Esophagus squamous epithelium (tissue), 5 donors: ENCODE results near the gene PDXDC1. TPM values are rescaled to one million over a fixed set of nuclear protein-coding genes. Genes with fewer than 3 reads are reported as not detected.
"Not testable (repeated sequence)": the region's sequence is repeated elsewhere in the genome, so short reads cannot be mapped to it uniquely, and the experiment has no call there.

Experiments used
- DNase-seq: peaks from one replicate; lab custom pipeline; 2025; lab: John Stamatoyannopoulos, UW
- H3K27ac ChIP-seq, 4 donors: fragments of 200-600 bp; sonication (generic); one replicate each; pipeline ENCODE4 v1.5.1; 2016 to 2019; ENCODE audit warnings: mild to moderate bottlenecking in 1 of 4
- H3K27me3 ChIP-seq, 4 donors: fragments of 200-600 bp; sonication (generic); 1 replicate in 3 of 4; 2 replicates in 1 of 4; pipeline versions ENCODE4 v1.5.1 to v1.6.0; 2017 to 2021; ENCODE audit warnings: antibody characterized with exemption in 1 of 4
- H3K36me3 ChIP-seq, 3 donors: fragments of 200-600 bp; sonication (generic); one replicate each; pipeline ENCODE4 v1.5.1; 2016 to 2019
- H3K4me1 ChIP-seq, 3 donors: fragments of 200-600 bp; sonication (generic); one replicate each; pipeline ENCODE4 v1.5.1; 2017 to 2019
- H3K4me3 ChIP-seq, 4 donors: fragments of 200-600 bp; sonication (generic); 1 replicate in 3 of 4; 2 replicates in 1 of 4; pipeline ENCODE4 v1.5.1; 2016 to 2019; ENCODE audit warnings: mild to moderate bottlenecking in 2 of 4, moderate library complexity in 1 of 4
- H3K9me3 ChIP-seq, 3 donors: fragments of 200-600 bp; sonication (generic); one replicate each; pipeline ENCODE4 v1.5.1; 2016 to 2019
- WGBS, 2 donors: methylation state at CpG; one replicate each; pipeline ENCODE4 v1.1.5; 2018; 5-methylcytosine and 5-hydroxymethylcytosine counted together
- intact Hi-C: fragments of 100-400 bp; cut with DNase I; formaldehyde crosslinking; loops from one replicate; pipeline ENCODE4 v1.15.0; 2022
- total RNA-seq, 4 donors: library from RNA; depleted of rRNA; stranded (reverse); fragments of >200 nt; gene quantifications; one replicate each; pipeline ENCODE4 v1.1.0, GENCODE V29; 2016
- donor health status: DM: yes; HTN: yes; CAD: no.

PDXDC1 gene
- total RNA-seq, 4 donors from 2014 or later = 40.3 to 76.5 (median 53.9) TPM

GRCh38 chr16:14993277-14994151 lies 18.7 kb downstream of the PDXDC1 start:
- Histone ChIP-seq H3K4me1 (peaks cover 0 to 19% (median 3%) of the 10 kb centered on the region in 3 donors), H3K36me3 (peaks cover 0 to 28% (median 0%) of the 10 kb centered on the region in 3 donors)
- H3K27ac ChIP-seq, intact Hi-C loops, DNase-seq, H3K4me3 ChIP-seq, H3K27me3 ChIP-seq, H3K9me3 ChIP-seq: not testable (repeated sequence)
- 79 to 85% methylated on average over 6 of the region's 7 CpGs for WGBS, 2 donors

- DNase-seq, H3K9me3 ChIP-seq, H3K27me3 ChIP-seq, H3K27ac ChIP-seq, intact Hi-C loops, H3K4me3 ChIP-seq: not testable (repeated sequence)
- Histone ChIP-seq H3K36me3 (peaks cover 0 to 30% (median 6%) of the 10 kb centered on the region in 3 donors), H3K4me1 (peaks cover 0 to 35% (median 0%) of the 10 kb centered on the region in 3 donors)
- WGBS, 2 donors = 77 to 79% methylated on average over 6 of the region's 6 CpGs
Measured at GRCh38 chr16:14996702-14997101, 21.9 kb downstream of the PDXDC1 start.

DNA sequence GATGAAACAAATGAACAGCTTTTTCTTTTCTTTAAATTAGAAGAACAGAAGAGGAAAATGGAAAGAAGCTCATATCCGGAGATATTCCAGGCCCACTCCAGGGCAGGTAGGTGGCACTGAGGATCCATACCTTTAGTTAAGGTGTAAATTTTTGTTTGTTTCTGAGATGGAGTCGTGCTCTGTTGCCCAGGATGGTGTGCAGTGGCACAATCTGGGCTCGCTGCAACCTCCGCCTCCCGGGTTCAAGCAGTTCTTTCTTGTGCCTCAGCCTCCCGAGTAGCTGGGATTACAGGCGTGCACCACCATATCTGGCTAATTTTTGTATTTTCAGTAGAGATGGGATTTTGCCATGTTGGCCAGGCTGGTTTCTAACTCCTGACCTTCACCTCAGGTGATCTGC lies 23.5 kb downstream of the PDXDC1 start:
- H3K4me3 ChIP-seq, H3K9me3 ChIP-seq, H3K27ac ChIP-seq, DNase-seq, H3K27me3 ChIP-seq, intact Hi-C loops: not testable (repeated sequence)
- Histone ChIP-seq H3K4me1 (peaks cover 0 to 35% (median 0%) of the 10 kb centered on the region in 3 donors), H3K36me3 (peaks cover 0 to 39% (median 6%) of the 10 kb centered on the region in 3 donors)
- 96 to 99% methylated on average over 7 of the region's 7 CpGs for WGBS, 2 donors

- intact Hi-C loops, H3K9me3 ChIP-seq, H3K27me3 ChIP-seq, DNase-seq, H3K4me3 ChIP-seq: not testable (repeated sequence)
- peak overlapping the region in 2 of 4 donors; percentile 23 to 72 for H3K27ac ChIP-seq
- 41 to 63% methylated on average over 3 of the region's 3 CpGs for WGBS, 2 donors
- peaks cover 0 to 55% (median 10%) of the 10 kb centered on the region in 3 donors for H3K36me3 ChIP-seq
- peaks cover 0 to 35% (median 0%) of the 10 kb centered on the region in 3 donors for H3K4me1 ChIP-seq
Measured at GRCh38 chr16:14999845-15000244, 25.0 kb downstream of the PDXDC1 start.

- intact Hi-C loops, H3K27ac ChIP-seq: not testable (repeated sequence)
- WGBS, 2 donors = 85 to 100% methylated on average over 1 of the region's 3 CpGs
Measured at GRCh38 chr16:15002448-15002847, 27.6 kb downstream of the PDXDC1 start.

GRCh38 chr16:15005357-15006132 lies 30.7 kb downstream of the PDXDC1 start:
- H3K27me3 ChIP-seq, DNase-seq, H3K4me3 ChIP-seq, intact Hi-C loops, H3K9me3 ChIP-seq, H3K4me1 ChIP-seq: not testable (repeated sequence)
- peak overlapping the region in 1 of 4 donors; percentile 2 for H3K27ac ChIP-seq
- 83 to 92% methylated on average over 5 of the region's 5 CpGs for WGBS, 2 donors
- H3K36me3 ChIP-seq = peaks cover 0 to 86% (median 7%) of the 10 kb centered on the region in 3 donors

More at GRCh38 chr16:15002448-15002847, 27.6 kb downstream of the PDXDC1 start:
- not testable (repeated sequence) for H3K4me3 ChIP-seq, H3K9me3 ChIP-seq, DNase-seq, H3K27me3 ChIP-seq
- Histone ChIP-seq H3K4me1 (peaks cover 0 to 30% (median 0%) of the 10 kb centered on the region in 3 donors), H3K36me3 (peaks cover 0 to 79% (median 13%) of the 10 kb centered on the region in 3 donors)

- WGBS, 2 donors = 82 to 89% methylated on average over 3 of the region's 3 CpGs
- not testable (repeated sequence) for H3K27me3 ChIP-seq
- peaks cover 0 to 93% (median 7%) of the 10 kb centered on the region in 3 donors for H3K36me3 ChIP-seq
Measured at GRCh38 chr16:15008647-15009046, 33.8 kb downstream of the PDXDC1 start.

DNA sequence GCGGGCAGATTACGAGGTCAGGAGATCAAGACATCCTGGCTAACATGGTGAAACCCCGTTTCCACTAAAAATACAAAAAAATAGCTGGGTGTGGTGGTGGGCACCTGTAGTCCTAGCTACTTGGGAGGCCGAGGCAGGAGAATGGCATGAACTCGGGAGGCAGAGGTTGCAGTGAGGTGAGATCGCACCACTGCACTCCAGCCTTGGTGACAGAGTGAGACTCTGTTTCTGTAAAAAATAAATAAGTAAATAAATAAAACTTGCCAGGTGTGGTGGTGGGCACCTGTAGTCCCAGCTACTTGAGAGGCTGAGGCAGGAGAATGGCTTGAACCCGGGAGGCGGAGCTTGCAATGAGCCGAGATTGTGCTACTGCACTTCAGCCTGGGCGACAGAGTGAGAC lies 38.1 kb downstream of the PDXDC1 start:
- 91 to 95% methylated on average over 10 of the region's 10 CpGs for WGBS, 2 donors
- H3K36me3 ChIP-seq = peaks cover 0 to 85% (median 2%) of the 10 kb centered on the region in 3 donors

More at GRCh38 chr16:15008647-15009046, 33.8 kb downstream of the PDXDC1 start:
- DNase-seq, intact Hi-C loops, H3K4me3 ChIP-seq, H3K4me1 ChIP-seq, H3K27ac ChIP-seq, H3K9me3 ChIP-seq: not testable (repeated sequence)

GRCh38 chr16:15015671-15016070 lies 40.8 kb downstream of the PDXDC1 start:
- H3K4me3 ChIP-seq, H3K27me3 ChIP-seq, H3K9me3 ChIP-seq, intact Hi-C loops, DNase-seq: not testable (repeated sequence)
- Histone ChIP-seq H3K4me1 (peaks cover 0 to 45% (median 18%) of the 10 kb centered on the region in 3 donors), H3K27ac (peak overlapping the region in 1 of 4 donors; percentile 56), H3K36me3 (peaks cover 0 to 84% (median 11%) of the 10 kb centered on the region in 3 donors)
- 90 to 95% methylated on average over 3 of the region's 3 CpGs for WGBS, 2 donors

More for the DNA sequence above, 38.1 kb downstream of the PDXDC1 start:
- H3K4me1 ChIP-seq = peaks cover 0 to 42% (median 18%) of the 10 kb centered on the region in 3 donors
- H3K27me3 ChIP-seq, H3K27ac ChIP-seq, intact Hi-C loops, DNase-seq, H3K4me3 ChIP-seq, H3K9me3 ChIP-seq: not testable (repeated sequence)

GRCh38 chr16:15016354-15016753 lies 41.5 kb downstream of the PDXDC1 start:
- H3K27me3 ChIP-seq, H3K4me3 ChIP-seq, DNase-seq, H3K9me3 ChIP-seq, intact Hi-C loops: not testable (repeated sequence)
- peak overlapping the region; percentile 23 to 70 (median 49) for H3K27ac ChIP-seq
- peaks cover 0 to 84% (median 12%) of the 10 kb centered on the region in 3 donors for H3K36me3 ChIP-seq
- peaks cover 0 to 46% (median 18%) of the 10 kb centered on the region in 3 donors for H3K4me1 ChIP-seq
- WGBS, 2 donors = 78 to 86% methylated on average over 4 of the region's 4 CpGs

GRCh38 chr16:15016951-15017580 lies 42.2 kb downstream of the PDXDC1 start:
- H3K4me3 ChIP-seq, DNase-seq, H3K27me3 ChIP-seq, H3K9me3 ChIP-seq, intact Hi-C loops: not testable (repeated sequence)
- H3K27ac ChIP-seq = peak overlapping the region in 3 of 4 donors; percentile 23 to 70 (median 56)
- 19 to 32% methylated on average over 4 of the region's 4 CpGs for WGBS, 2 donors
- H3K36me3 ChIP-seq = peaks cover 0 to 84% (median 14%) of the 10 kb centered on the region in 3 donors
- H3K4me1 ChIP-seq = peaks cover 0 to 50% (median 18%) of the 10 kb centered on the region in 3 donors
